BLaER1 treated with 17β-estradiol and CSF1 and Interleukin-3, amounts not matched to agents 10 nM and 100 nM (cell line): Measurements from ENCODE around the gene PMM1.
A peak's percentile ranks its signal among the peaks of the same experiment; 100 is the strongest.
"Not testable (repeated sequence)": the region's sequence is repeated elsewhere in the genome, so short reads cannot be mapped to it uniquely, and the experiment has no call there.

Experiments used
- H3K27ac ChIP-seq, 11 experiments: shearing (Covaris generic); formaldehyde crosslinking; 2 replicates each; pipeline ENCODE4 v1.8.1; 2022
- H3K27me3 ChIP-seq, 11 experiments: shearing (Covaris generic); formaldehyde crosslinking; 2 replicates each; pipeline ENCODE4 v1.8.1; 2022
- H3K36me3 ChIP-seq, 11 experiments: shearing (Covaris generic); formaldehyde crosslinking; 2 replicates each; pipeline ENCODE4 v1.8.1; 2022
- H3K4me1 ChIP-seq, 10 experiments: shearing (Covaris generic); formaldehyde crosslinking; 2 replicates each; pipeline ENCODE4 v1.8.1; 2022
- H3K4me2 ChIP-seq, 11 experiments: shearing (Covaris generic); formaldehyde crosslinking; 2 replicates each; pipeline ENCODE4 v1.8.1; 2022
- H3K4me3 ChIP-seq, 10 experiments: shearing (Covaris generic); formaldehyde crosslinking; 2 replicates each; pipeline ENCODE4 v1.8.1; 2022
- H3K9ac ChIP-seq, 11 experiments: shearing (Covaris generic); formaldehyde crosslinking; 2 replicates each; pipeline ENCODE4 v1.8.1; 2022
- H3K9me3 ChIP-seq, 11 experiments: shearing (Covaris generic); formaldehyde crosslinking; replicated peaks in 1 of 11; 2 replicates each; pipeline ENCODE4 v1.8.1; 2022
- H4K20me1 ChIP-seq, 11 experiments: shearing (Covaris generic); formaldehyde crosslinking; 2 replicates each; pipeline ENCODE4 v1.8.1; 2022
- Cebpa-rat ChIP-seq, 11 experiments: shearing (Covaris generic); IDR thresholded peaks; 2 replicates each; pipeline ENCODE4 v1.8.1; 2022

The PMM1 gene

GRCh38 chr22:41574847-41575381, 14.7 kb downstream of the PMM1 start:
- Histone ChIP-seq H3K27me3 (no peaks in the 10 kb centered on the region), H3K36me3 (peaks cover 0 to 40% (median 8%) of the 10 kb centered on the region in 11 experiments; a peak in 12 of 22 replicates), H3K27ac (no peak overlapping the region), H3K4me1 (peaks cover 0 to 17% (median 7%) of the 10 kb centered on the region in 10 experiments; a peak in 11 of 20 replicates), H3K9me3 (no peaks in the 10 kb centered on the region), H4K20me1 (peaks cover 0 to 51% (median 0%) of the 10 kb centered on the region in 11 experiments; a peak in 6 of 22 replicates), H3K4me2 (no peak overlapping the region), H3K4me3 (no peak overlapping the region), H3K9ac (peak overlapping the region in 1 of 11 experiments; percentile 18; a peak in 2 of 22 replicates)
- TF ChIP-seq Cebpa-rat (IDR thresholded peaks at IDR 0.05): no peak

DNA sequence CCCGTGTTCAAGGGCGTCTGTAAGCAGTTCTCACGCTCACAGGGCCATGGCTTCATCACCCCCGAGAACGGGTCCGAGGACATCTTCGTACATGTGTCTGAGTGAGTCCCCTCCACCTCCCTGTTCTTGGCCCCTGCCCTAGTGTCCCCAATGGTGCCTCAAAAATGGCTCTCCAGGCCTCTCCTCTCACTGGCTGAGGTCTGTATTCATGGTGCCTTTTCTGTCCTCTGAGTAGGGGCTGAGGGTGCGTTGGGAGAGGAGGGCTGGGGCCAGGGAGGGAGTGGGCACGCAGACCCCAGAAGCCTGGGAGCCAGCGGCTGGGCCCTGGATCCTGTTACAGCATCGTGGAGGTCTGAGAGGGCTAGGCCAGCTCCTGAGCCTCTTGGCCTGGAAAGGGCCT, 16.0 kb downstream of the PMM1 start:
- no peaks in the 10 kb centered on the region for H3K9me3 ChIP-seq
- H3K9ac ChIP-seq: no peak overlapping the region
- H3K4me2 ChIP-seq: no peak overlapping the region
- H3K4me1 ChIP-seq: peaks cover 0 to 21% (median 7%) of the 10 kb centered on the region in 10 experiments; a peak in 11 of 20 replicates
- H3K36me3 ChIP-seq: peaks cover 0 to 28% (median 0%) of the 10 kb centered on the region in 11 experiments; a peak in 7 of 22 replicates
- no peak overlapping the region for H3K27ac ChIP-seq
- peaks cover 0 to 39% (median 0%) of the 10 kb centered on the region in 11 experiments; a peak in 6 of 22 replicates for H4K20me1 ChIP-seq
- no peak overlapping the region for H3K4me3 ChIP-seq
- no peak for TF ChIP-seq Cebpa-rat (IDR thresholded peaks at IDR 0.05)
- no peaks in the 10 kb centered on the region for H3K27me3 ChIP-seq

DNA sequence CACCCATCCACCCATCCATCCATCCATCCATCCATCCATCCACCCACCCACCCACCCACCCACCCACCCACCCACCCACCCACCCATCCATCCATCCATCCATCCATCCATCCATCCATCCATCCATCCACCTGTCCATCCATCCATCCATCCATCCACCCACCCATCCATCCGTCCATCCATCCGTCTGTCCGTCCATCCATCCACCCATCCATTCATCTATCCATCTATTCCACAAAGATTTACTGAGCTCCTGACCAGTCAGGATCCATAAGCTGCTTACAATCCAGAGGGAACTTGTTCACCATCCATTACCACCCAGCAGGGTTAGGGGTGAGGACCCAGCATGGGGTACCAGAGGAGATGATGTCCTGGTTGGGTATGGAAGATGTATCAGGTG, 17.3 kb downstream of the PMM1 start:
- not testable (repeated sequence) for H3K4me3 ChIP-seq, H3K27ac ChIP-seq, H3K9me3 ChIP-seq, H3K9ac ChIP-seq, H3K27me3 ChIP-seq, H3K4me2 ChIP-seq
- Histone ChIP-seq H4K20me1 (peaks cover 0 to 25% (median 0%) of the 10 kb centered on the region in 11 experiments; a peak in 5 of 22 replicates), H3K4me1 (peaks cover 0 to 17% (median 4%) of the 10 kb centered on the region in 10 experiments; a peak in 11 of 20 replicates), H3K36me3 (peaks cover 0 to 15% (median 0%) of the 10 kb centered on the region in 11 experiments; a peak in 4 of 22 replicates)

- Histone ChIP-seq H3K27ac (no peak overlapping the region), H3K4me3 (no peak overlapping the region), H3K9me3 (no peaks in the 10 kb centered on the region), H3K4me2 (no peak overlapping the region), H4K20me1 (peaks cover 0 to 25% (median 0%) of the 10 kb centered on the region in 11 experiments; a peak in 5 of 22 replicates), H3K9ac (no peak overlapping the region), H3K27me3 (no peaks in the 10 kb centered on the region), H3K4me1 (peaks cover 0 to 11% (median 0%) of the 10 kb centered on the region in 10 experiments; a peak in 6 of 20 replicates), H3K36me3 (peaks cover 0 to 12% (median 0%) of the 10 kb centered on the region in 11 experiments; a peak in 2 of 22 replicates)
- no peak for TF ChIP-seq Cebpa-rat (IDR thresholded peaks at IDR 0.05)
Measured at GRCh38 chr22:41571786-41572185, 17.9 kb downstream of the PMM1 start.

GRCh38 chr22:41570221-41570620, 19.4 kb downstream of the PMM1 start:
- H3K36me3 ChIP-seq: no peaks in the 10 kb centered on the region
- no peak overlapping the region for H3K9ac ChIP-seq
- no peak overlapping the region for H3K4me2 ChIP-seq
- TF ChIP-seq Cebpa-rat (IDR thresholded peaks at IDR 0.05): no peak
- H3K9me3 ChIP-seq: no peaks in the 10 kb centered on the region
- H3K27me3 ChIP-seq: no peaks in the 10 kb centered on the region
- no peak overlapping the region for H3K27ac ChIP-seq
- H3K4me1 ChIP-seq: peaks cover 0 to 8% (median 6%) of the 10 kb centered on the region in 10 experiments; a peak in 10 of 20 replicates
- no peak overlapping the region for H3K4me3 ChIP-seq
- peaks cover 0 to 9% (median 0%) of the 10 kb centered on the region in 11 experiments; a peak in 3 of 22 replicates for H4K20me1 ChIP-seq

DNA sequence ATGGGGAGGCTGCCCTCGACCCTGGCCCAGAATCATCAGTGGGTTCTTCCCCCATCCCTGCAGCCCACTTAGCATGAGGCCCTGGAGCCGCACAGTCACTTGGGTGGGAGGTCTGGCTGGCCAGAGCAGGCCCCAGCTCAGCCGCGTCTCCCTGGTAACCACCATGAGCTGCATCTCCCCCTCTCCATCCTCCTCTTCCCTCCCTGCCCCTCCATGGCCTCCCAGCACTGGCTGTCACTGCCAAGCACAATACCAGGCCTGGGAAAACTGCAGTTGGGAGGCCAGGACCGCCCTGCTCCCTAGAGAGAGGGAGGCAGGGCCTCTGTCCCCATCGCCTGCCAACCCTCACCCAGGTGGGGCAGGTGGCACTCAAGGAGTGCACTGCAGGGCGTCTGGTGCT, 20.8 kb downstream of the PMM1 start:
- H3K4me1 ChIP-seq: peaks cover 0 to 13% (median 6%) of the 10 kb centered on the region in 10 experiments; a peak in 9 of 20 replicates
- H4K20me1 ChIP-seq: no peaks in the 10 kb centered on the region
- no peaks in the 10 kb centered on the region for H3K27me3 ChIP-seq
- H3K9me3 ChIP-seq: no peaks in the 10 kb centered on the region
- H3K9ac ChIP-seq: no peak overlapping the region
- H3K4me3 ChIP-seq: no peak overlapping the region
- no peak overlapping the region for H3K4me2 ChIP-seq
- no peak for TF ChIP-seq Cebpa-rat (IDR thresholded peaks at IDR 0.05)
- no peak overlapping the region for H3K27ac ChIP-seq
- no peaks in the 10 kb centered on the region for H3K36me3 ChIP-seq

DNA sequence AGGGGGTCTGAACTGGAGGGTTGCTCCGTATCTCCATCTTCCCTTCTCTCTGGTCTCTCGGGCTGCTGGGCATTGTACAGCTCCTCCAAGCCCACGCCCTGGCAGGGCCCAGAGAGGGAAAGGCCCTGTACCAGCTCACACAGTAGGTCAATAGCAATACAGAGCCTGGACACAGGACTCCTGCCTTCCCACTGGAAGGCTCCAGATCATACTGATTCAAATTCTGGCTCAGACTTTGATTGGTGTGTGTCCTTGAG, 22.2 kb downstream of the PMM1 start:
- Histone ChIP-seq H3K36me3 (no peaks in the 10 kb centered on the region), H4K20me1 (peaks cover 0 to 2% (median 0%) of the 10 kb centered on the region in 11 experiments; a peak in 1 of 22 replicates), H3K4me3 (no peak overlapping the region), H3K9me3 (no peaks in the 10 kb centered on the region), H3K27me3 (peaks cover 0 to 4% (median under 1%) of the 10 kb centered on the region in 11 experiments; a peak in 4 of 22 replicates), H3K9ac (no peak overlapping the region), H3K4me2 (no peak overlapping the region), H3K27ac (no peak overlapping the region), H3K4me1 (peaks cover 11 to 26% (median 16%) of the 10 kb centered on the region in 10 experiments)
- no peak for TF ChIP-seq Cebpa-rat (IDR thresholded peaks at IDR 0.05)

DNA sequence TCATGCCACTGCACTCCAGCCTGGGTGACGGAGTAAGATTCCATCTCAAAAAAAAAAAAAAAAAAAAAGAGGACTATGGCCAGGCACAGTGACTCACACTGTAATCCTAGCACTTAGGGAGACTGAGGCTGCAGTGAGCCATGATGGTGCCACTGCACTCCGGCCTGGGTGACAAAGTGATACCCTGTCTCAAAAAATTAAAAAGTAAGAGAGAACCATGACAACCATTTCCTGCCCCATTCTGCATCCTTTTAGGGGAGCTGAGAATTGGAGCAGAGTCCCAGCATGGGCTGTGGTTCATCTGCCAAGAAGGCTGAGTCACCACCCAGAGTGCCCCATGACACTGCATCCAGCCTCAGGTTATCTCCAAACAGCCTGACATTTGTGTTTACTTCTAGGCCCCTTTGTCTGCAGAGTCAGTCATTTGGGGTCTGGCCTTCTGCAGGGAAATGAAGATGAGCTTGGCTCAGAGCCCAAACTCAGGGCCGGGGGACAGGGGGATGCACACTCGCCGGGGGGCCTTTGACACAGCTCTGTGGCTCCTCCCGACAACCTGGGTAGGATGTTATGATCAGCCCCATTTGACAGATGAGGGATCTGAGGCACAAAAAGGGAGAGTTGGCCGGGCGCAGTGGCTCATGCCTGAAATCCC, 24.1 kb downstream of the PMM1 start:
- no peak for TF ChIP-seq Cebpa-rat (IDR thresholded peaks at IDR 0.05)
- Histone ChIP-seq H3K9me3 (no peaks in the 10 kb centered on the region), H3K27ac (peak overlapping the region in 1 of 11 experiments; percentile 37; a peak in 1 of 22 replicates), H3K4me3 (no peak overlapping the region), H4K20me1 (peaks cover 0 to 15% (median 0%) of the 10 kb centered on the region in 11 experiments; a peak in 2 of 22 replicates), H3K36me3 (no peaks in the 10 kb centered on the region), H3K9ac (no peak overlapping the region), H3K4me1 (peaks cover 14 to 34% (median 23%) of the 10 kb centered on the region in 10 experiments), H3K27me3 (peaks cover 0 to 23% (median 18%) of the 10 kb centered on the region in 11 experiments; a peak in 19 of 22 replicates), H3K4me2 (peak overlapping the region in 3 of 11 experiments; percentile 4 to 34 (median 30); a peak in 5 of 22 replicates)

DNA sequence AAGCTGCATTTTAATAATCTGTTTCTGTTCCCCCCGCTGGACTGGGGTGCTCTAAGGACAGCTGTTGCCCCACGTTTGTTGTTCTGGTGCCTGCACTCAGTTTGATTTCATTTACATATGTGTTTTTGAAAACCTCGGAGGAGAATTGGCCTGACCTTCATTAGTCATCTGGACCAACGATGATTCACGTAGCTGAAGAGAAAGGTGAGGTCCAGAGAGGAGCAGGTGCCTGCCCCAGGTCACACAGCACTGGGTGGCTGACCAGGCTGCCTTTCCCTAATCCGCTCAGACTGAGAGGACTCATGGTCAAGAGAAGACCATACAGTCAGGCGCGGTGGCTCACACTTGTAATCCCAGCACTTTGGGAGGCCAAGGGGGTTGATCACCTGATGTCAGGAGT, 25.1 kb downstream of the PMM1 start:
- Histone ChIP-seq H3K4me2 (no peak overlapping the region), H3K9me3 (no peaks in the 10 kb centered on the region), H3K36me3 (no peaks in the 10 kb centered on the region), H3K27ac (no peak overlapping the region), H3K4me3 (no peak overlapping the region), H3K4me1 (peaks cover 14 to 35% (median 23%) of the 10 kb centered on the region in 10 experiments), H3K27me3 (peaks cover 0 to 27% (median 18%) of the 10 kb centered on the region in 11 experiments; a peak in 19 of 22 replicates), H3K9ac (no peak overlapping the region), H4K20me1 (peaks cover 0 to 15% (median 0%) of the 10 kb centered on the region in 11 experiments; a peak in 2 of 22 replicates)
- TF ChIP-seq Cebpa-rat (IDR thresholded peaks at IDR 0.05): no peak
